Activated CD8-positive, alpha-beta memory T cell treated with anti-CD3 and anti-CD28 coated beads, Interleukin-2, amount 50 U/mL, for 1 hour (primary cell): ENCODE data around the gene MRPL9.

Experiments
- DNase-seq: peaks from one replicate; pipeline ENCODE4 v3.0.0-alpha.2; 2020; ENCODE audit errors: extremely low read depth

Gene MRPL9

GRCh38 chr1:151711044-151711800 is 52.1 kb downstream of the MRPL9 start:
- DNase-seq: no peak

- no peak for DNase-seq
These were observed 53.0 kb downstream of the MRPL9 start for GRCh38 chr1:151710187-151710840.
